Upper lobe of right lung (tissue), 1 donor: ENCODE measurements around the gene PDPN. TPM values are rescaled to one million over a fixed set of nuclear protein-coding genes. Genes with fewer than 3 reads are reported as not detected.

ENCODE experiments used
- ATAC-seq: fragments of 200-7000 bp; cut with Tn5 transposase; one replicate; pipeline ENCODE4 v1.9.1; 2020; ENCODE audit warnings: mild to moderate bottlenecking, moderate library complexity
- DNase-seq: peaks from one replicate; pipeline ENCODE4 v3.0.0-alpha.2; 2020
- H3K27ac ChIP-seq: fragments of 200-600 bp; one replicate; pipeline ENCODE4 v1.8.0; 2022
- H3K27me3 ChIP-seq: fragments of 200-600 bp; one replicate; pipeline ENCODE4 v1.8.0; 2022; ENCODE audit warnings: mild to moderate bottlenecking
- H3K36me3 ChIP-seq: fragments of 200-600 bp; one replicate; pipeline ENCODE4 v1.8.0; 2022
- H3K4me1 ChIP-seq: fragments of 200-600 bp; one replicate; pipeline ENCODE4 v1.8.0; 2022
- H3K4me3 ChIP-seq: fragments of 200-600 bp; one replicate; pipeline ENCODE4 v1.8.0; 2022; ENCODE audit warnings: mild to moderate bottlenecking
- H3K9me3 ChIP-seq: fragments of 200-600 bp; one replicate; pipeline ENCODE4 v1.8.0; 2022
- CTCF ChIP-seq: fragments of 200-600 bp; IDR thresholded peaks from one replicate; pipeline ENCODE4 v1.8.0; 2022; ENCODE audit warnings: antibody characterized with exemption
- intact Hi-C: fragments of 100-400 bp; cut with DNase I; formaldehyde crosslinking; loops from one replicate; pipeline ENCODE4 v1.11.0; 2022
- total RNA-seq: library from RNA; stranded (reverse); fragmentation: NEBNext Ultra II Directional; extraction: Animal tissue kit (Norgen Biotek cat#: 25700); gene quantifications from one replicate; pipeline ENCODE4 v1.2.1, GENCODE V29; 2021
- donor health status: DM: no; HTN: yes; CAD: no; lungs with severe emphysema.

The PDPN gene
- total RNA-seq, 1 donor from 2014 or later: 47.0 TPM

GRCh38 chr1:13627127-13627526 lies 43.5 kb downstream of the PDPN start:
- H3K27me3 ChIP-seq: no peaks in the 10 kb centered on the region
- no peaks in the 10 kb centered on the region for H3K4me1 ChIP-seq
- ATAC-seq (no peak), DNase-seq (no peak)
- H3K4me3 ChIP-seq: no peak overlapping the region
- H3K27ac ChIP-seq: no peak overlapping the region
- no peak for TF ChIP-seq CTCF
- intact Hi-C loops: no loop called here
- H3K9me3 ChIP-seq: no peaks in the 10 kb centered on the region
- H3K36me3 ChIP-seq: no peaks in the 10 kb centered on the region

GRCh38 chr1:13628218-13628617 lies 44.6 kb downstream of the PDPN start:
- no peak for DNase-seq
- ATAC-seq: no peak
- intact Hi-C loops: no loop called here
- no peak overlapping the region for H3K4me3 ChIP-seq
- H3K36me3 ChIP-seq: no peaks in the 10 kb centered on the region
- H3K27ac ChIP-seq: no peak overlapping the region
- no peaks in the 10 kb centered on the region for H3K4me1 ChIP-seq
- TF ChIP-seq CTCF: no peak
- H3K27me3 ChIP-seq: no peaks in the 10 kb centered on the region
- no peaks in the 10 kb centered on the region for H3K9me3 ChIP-seq

GRCh38 chr1:13628711-13629110 lies 45.1 kb downstream of the PDPN start:
- DNase-seq (no peak), ATAC-seq (no peak)
- intact Hi-C loops: no loop called here
- TF ChIP-seq CTCF: no peak
- Histone ChIP-seq H3K36me3 (no peaks in the 10 kb centered on the region), H3K4me1 (no peaks in the 10 kb centered on the region), H3K4me3 (no peak overlapping the region), H3K9me3 (no peaks in the 10 kb centered on the region), H3K27ac (no peak overlapping the region), H3K27me3 (no peaks in the 10 kb centered on the region)

- H3K9me3 ChIP-seq: peaks cover 3% of the 10 kb centered on the region
- ATAC-seq: peak; percentile 34
- no peak for TF ChIP-seq CTCF
- no peaks in the 10 kb centered on the region for H3K36me3 ChIP-seq
- intact Hi-C loops: no loop called here
- no peak overlapping the region for H3K4me3 ChIP-seq
- peaks cover 3% of the 10 kb centered on the region for H3K4me1 ChIP-seq
- no peaks in the 10 kb centered on the region for H3K27me3 ChIP-seq
- no peak for DNase-seq
- H3K27ac ChIP-seq: no peak overlapping the region
Measured at GRCh38 chr1:13642306-13643004, 58.8 kb downstream of the PDPN start.

GRCh38 chr1:13643017-13643416 lies 59.4 kb downstream of the PDPN start:
- TF ChIP-seq CTCF: no peak
- no peak overlapping the region for H3K4me3 ChIP-seq
- peaks cover 3% of the 10 kb centered on the region for H3K4me1 ChIP-seq
- ATAC-seq (no peak), DNase-seq (no peak)
- H3K27me3 ChIP-seq: no peaks in the 10 kb centered on the region
- H3K27ac ChIP-seq: no peak overlapping the region
- H3K36me3 ChIP-seq: no peaks in the 10 kb centered on the region
- H3K9me3 ChIP-seq: peaks cover 3% of the 10 kb centered on the region
- intact Hi-C loops: no loop called here

DNA sequence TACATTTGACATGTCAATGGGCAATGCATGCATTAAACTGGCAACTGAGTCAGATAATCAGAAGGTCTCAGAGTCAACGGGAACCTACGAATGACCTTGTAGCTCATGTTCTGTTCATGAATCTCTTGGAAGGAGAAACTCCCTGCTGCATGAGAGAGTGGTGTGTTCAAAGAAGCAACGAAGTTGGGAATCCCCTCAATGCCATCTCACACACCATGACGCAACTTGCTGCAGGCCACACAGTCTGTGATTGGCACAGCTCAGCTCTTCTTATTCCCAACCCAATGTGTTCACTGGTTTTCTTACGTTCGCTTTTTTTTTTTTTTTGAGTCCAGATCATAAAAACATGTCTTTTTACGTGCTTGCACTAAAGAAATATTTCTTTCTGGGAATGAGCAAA lies 62.9 kb downstream of the PDPN start:
- no peak for DNase-seq
- Histone ChIP-seq H3K4me1 (peaks cover 3% of the 10 kb centered on the region), H3K27ac (no peak overlapping the region), H3K4me3 (no peak overlapping the region), H3K9me3 (no peaks in the 10 kb centered on the region), H3K27me3 (no peaks in the 10 kb centered on the region), H3K36me3 (no peaks in the 10 kb centered on the region)
- ATAC-seq: no peak
- TF ChIP-seq CTCF: no peak
- intact Hi-C loops: no loop called here
